GM23338 (cell line): Measurements from ENCODE around the gene RCL1. TPM values are rescaled to one million over a fixed set of nuclear protein-coding genes. Genes with fewer than 3 reads are reported as not detected.

Experiments
- ATAC-seq: fragments of 200-7000 bp; cut with Tn5 transposase; 3 replicates; pipeline ENCODE4 v1.9.1; 2020
- DNase-seq: peaks from one replicate; pipeline ENCODE4 v3.0.0-alpha.2; 2015; ENCODE audit warnings: low spot score
- H2AFZ ChIP-seq: fragments of 200-600 bp; sonication (generic); 2 replicates; pipeline ENCODE4 v1.8.0; 2016; ENCODE audit warnings: antibody characterized with exemption, mild to moderate bottlenecking, moderate library complexity
- H3F3A ChIP-seq: fragments of 200-600 bp; sonication (generic); replicated peaks from 2 replicates; pipeline ENCODE4 v1.8.0; 2017; ENCODE audit warnings: antibody characterized with exemption, mixed run types, low read depth
- H3K27ac ChIP-seq: fragments of 200-600 bp; sonication (generic); 2 replicates; pipeline ENCODE4 v1.6.1; 2016; ENCODE audit warnings: low read depth
- H3K27me3 ChIP-seq: fragments of 200-600 bp; sonication (generic); 2 replicates; pipeline ENCODE4 v1.8.0; 2016; ENCODE audit warnings: mild to moderate bottlenecking, mixed run types, moderate library complexity; ENCODE audit not compliant: insufficient read depth
- H3K36me3 ChIP-seq: fragments of 200-600 bp; sonication (generic); 2 replicates; pipeline ENCODE4 v1.8.0; 2016; ENCODE audit warnings: mild to moderate bottlenecking; ENCODE audit not compliant: insufficient read depth
- H3K4me1 ChIP-seq: fragments of 200-600 bp; sonication (generic); 2 replicates; pipeline ENCODE4 v1.8.0; 2016; ENCODE audit warnings: mild to moderate bottlenecking, moderate library complexity; ENCODE audit not compliant: insufficient read depth
- H3K4me2 ChIP-seq: fragments of 200-600 bp; sonication (generic); 2 replicates; pipeline ENCODE4 v1.7.1; 2017; ENCODE audit warnings: mixed run types
- H3K4me3 ChIP-seq: fragments of 200-600 bp; sonication (generic); 2 replicates; pipeline ENCODE4 v1.6.1; 2016; ENCODE audit warnings: mixed run types
- H3K79me2 ChIP-seq: fragments of 200-600 bp; sonication (generic); replicated peaks from 2 replicates; pipeline ENCODE4 v1.8.0; 2017; ENCODE audit warnings: mild to moderate bottlenecking; ENCODE audit not compliant: insufficient read depth
- H3K9me2 ChIP-seq: fragments of 200-600 bp; sonication (generic); 2 replicates; pipeline ENCODE4 v1.8.0; 2017; ENCODE audit not compliant: insufficient read depth
- H4K20me1 ChIP-seq: fragments of 200-600 bp; sonication (generic); replicated peaks from 2 replicates; pipeline ENCODE4 v1.8.0; 2017; ENCODE audit warnings: mild to moderate bottlenecking; ENCODE audit not compliant: insufficient read depth
- H3K27ac Mint-ChIP-seq: 2 replicates; pipeline ENCODE4 v1.8.0; 2020; ENCODE audit warnings: inconsistent platforms, mild to moderate bottlenecking, moderate library complexity, mixed read lengths
- H3K27me3 Mint-ChIP-seq: 3 replicates; pipeline ENCODE4 v1.8.0; 2022; ENCODE audit warnings: low read depth, mild to moderate bottlenecking, moderate library complexity, mixed read lengths, inconsistent platforms; ENCODE audit not compliant: insufficient read depth, poor library complexity
- H3K36me3 Mint-ChIP-seq: 3 replicates; pipeline ENCODE4 v1.8.0; 2021; ENCODE audit warnings: low read depth, mild to moderate bottlenecking, inconsistent platforms, moderate library complexity, mixed read lengths
- H3K4me1 Mint-ChIP-seq: 3 replicates; pipeline ENCODE4 v1.8.0; 2020; ENCODE audit warnings: mild to moderate bottlenecking, inconsistent platforms, mixed read lengths
- H3K4me3 Mint-ChIP-seq: 3 replicates; pipeline ENCODE4 v1.8.0; 2021; ENCODE audit warnings: moderate library complexity, mild to moderate bottlenecking, inconsistent platforms, mixed read lengths
- H3K9me3 Mint-ChIP-seq: 3 replicates; pipeline ENCODE4 v1.8.0; 2020; ENCODE audit warnings: moderate library complexity, mild to moderate bottlenecking, inconsistent platforms, mixed read lengths
- CREB1 ChIP-seq: fragments of 250-450 bp; sonication (Bioruptor Pico); IDR thresholded peaks from 2 replicates; pipeline ENCODE4 v1.5.0; 2020; ENCODE audit warnings: low read depth, mild to moderate bottlenecking, moderate library complexity
- CTCF ChIP-seq, 2 experiments: fragments of 200-600 bp in 1 of 2; sonication (generic) in 1 of 2; conservative IDR thresholded peaks; 2 replicates each; pipeline versions ENCODE4 v1.5.1 to v1.6.1; 2016 to 2017; ENCODE audit warnings: antibody characterized with exemption in 2 of 2, low read depth in 2 of 2, mild to moderate bottlenecking in 2 of 2, moderate library complexity in 1 of 2
- ETS1 ChIP-seq: IDR thresholded peaks from 2 replicates; pipeline ENCODE4 v1.6.1; 2016; ENCODE audit warnings: antibody characterized with exemption
- EZH2 ChIP-seq: fragments of 200-600 bp; sonication (generic); IDR thresholded peaks from one replicate; pipeline ENCODE4 v1.8.0; 2017; ENCODE audit warnings: antibody characterized with exemption, mild to moderate bottlenecking, low read depth; ENCODE audit not compliant: unreplicated experiment
- EZH2phosphoT487 ChIP-seq: fragments of 200-600 bp; sonication (generic); IDR thresholded peaks from one replicate; pipeline ENCODE4 v1.8.1; 2018; ENCODE audit warnings: antibody characterized with exemption; ENCODE audit not compliant: unreplicated experiment
- JUNB ChIP-seq: IDR thresholded peaks from one replicate; pipeline ENCODE4 v1.6.1; 2016; ENCODE audit warnings: antibody characterized with exemption; ENCODE audit not compliant: unreplicated experiment
- NANOG ChIP-seq: IDR thresholded peaks from 2 replicates; pipeline ENCODE4 v1.6.1; 2016; ENCODE audit warnings: antibody characterized with exemption, borderline replicate concordance
- POLR2AphosphoS5 ChIP-seq: IDR thresholded peaks from 2 replicates; pipeline ENCODE4 v1.6.1; 2016; ENCODE audit warnings: antibody characterized with exemption, low read depth
- REST ChIP-seq: IDR thresholded peaks from one replicate; pipeline ENCODE4 v1.6.1; 2018; ENCODE audit warnings: antibody characterized with exemption; ENCODE audit not compliant: unreplicated experiment
- STAT1 ChIP-seq: IDR thresholded peaks from one replicate; pipeline ENCODE4 v1.6.1; 2016; ENCODE audit warnings: antibody characterized with exemption; ENCODE audit not compliant: unreplicated experiment
- ZNF114 ChIP-seq: fragments of 250-450 bp; sonication (Bioruptor Pico); IDR thresholded peaks from 2 replicates; pipeline ENCODE4 v1.5.0; 2020; ENCODE audit warnings: mild to moderate bottlenecking, moderate library complexity
- ZNF331 ChIP-seq: fragments of 250-450 bp; sonication (Bioruptor Pico); IDR thresholded peaks from 2 replicates; pipeline ENCODE4 v1.5.0; 2020; ENCODE audit warnings: low read depth, mild to moderate bottlenecking, moderate library complexity
- ZNF462 ChIP-seq: fragments of 250-450 bp; sonication (Bioruptor Pico); IDR thresholded peaks from 2 replicates; pipeline ENCODE4 v1.5.0; 2020; ENCODE audit warnings: mild to moderate bottlenecking, moderate library complexity
- polyA plus RNA-seq: library from polyadenylated mRNA; unstranded; fragments of >200 nt; fragmentation: Nextera tagmentation; extraction: Ambion mirVana; gene quantifications from 2 replicates; pipeline ENCODE4 v1.2.1, GENCODE V29; 2016
- total RNA-seq: library from RNA; depleted of rRNA; stranded (reverse); fragments of >200 nt; shearing (Covaris generic); gene quantifications from 2 replicates; pipeline ENCODE4 v1.2.3, GENCODE V29; 2014

The RCL1 gene
- total and polyA plus RNA-seq, 2 experiments from 2014 or later, result 19.3 to 41.2 TPM

GRCh38 chr9:4801156-4801555, 8.4 kb downstream of the RCL1 start:
- no peak overlapping the region for H2AFZ ChIP-seq
- H3K27ac Mint-ChIP-seq, result no peak overlapping the region
- H3K27me3 Mint-ChIP-seq, result no peaks in the 10 kb centered on the region
- H3K36me3 ChIP-seq, result no peaks in the 10 kb centered on the region
- ATAC-seq, result no peak
- H3K9me2 ChIP-seq, result no peaks in the 10 kb centered on the region
- H3K27me3 ChIP-seq, result no peaks in the 10 kb centered on the region
- no peak overlapping the region for H3K4me3 Mint-ChIP-seq
- no peak overlapping the region for H3K4me2 ChIP-seq
- peaks cover 13% of the 10 kb centered on the region for H3K9me3 Mint-ChIP-seq
- H3K36me3 Mint-ChIP-seq, result peaks cover 26% of the 10 kb centered on the region
- peaks cover 26% of the 10 kb centered on the region for H4K20me1 ChIP-seq
- no peaks in the 10 kb centered on the region for H3F3A ChIP-seq
- no peak for DNase-seq
- no peak for TF ChIP-seq STAT1
- TF ChIP-seq CTCF (conservative IDR thresholded peaks at IDR 0.05; ENCODE audit: low read depth in 2 of 2), result no peak
- TF ChIP-seq NANOG, result no peak
- TF ChIP-seq POLR2AphosphoS5, result no peak
- no peak for TF ChIP-seq EZH2
- no peak for TF ChIP-seq CREB1 (CRISPR knock-in tag)
- TF ChIP-seq EZH2phosphoT487, result no peak
- no peak for TF ChIP-seq ETS1
- TF ChIP-seq ZNF331 (CRISPR knock-in tag), result no peak
- no peak for TF ChIP-seq ZNF462
- no peak for TF ChIP-seq ZNF114 (CRISPR knock-in tag)
- no peak for TF ChIP-seq REST
- no peak for TF ChIP-seq JUNB
- peaks cover 38% of the 10 kb centered on the region for H3K4me1 Mint-ChIP-seq
- no peak overlapping the region for H3K27ac ChIP-seq
- H3K4me3 ChIP-seq, result no peak overlapping the region
- H3K4me1 ChIP-seq, result peaks cover 25% of the 10 kb centered on the region
- H3K79me2 ChIP-seq, result peaks cover 99% of the 10 kb centered on the region
